GM18870 (cell line): ENCODE data around the gene HSD3B1.

Experiments used
- ATAC-seq: cut with Tn5 transposase; IDR thresholded peaks from one replicate; pipeline ENCODE4 v1.9.1; 2021; ENCODE audit warnings: moderate library complexity; ENCODE audit not compliant: unreplicated experiment

The HSD3B1 gene

DNA sequence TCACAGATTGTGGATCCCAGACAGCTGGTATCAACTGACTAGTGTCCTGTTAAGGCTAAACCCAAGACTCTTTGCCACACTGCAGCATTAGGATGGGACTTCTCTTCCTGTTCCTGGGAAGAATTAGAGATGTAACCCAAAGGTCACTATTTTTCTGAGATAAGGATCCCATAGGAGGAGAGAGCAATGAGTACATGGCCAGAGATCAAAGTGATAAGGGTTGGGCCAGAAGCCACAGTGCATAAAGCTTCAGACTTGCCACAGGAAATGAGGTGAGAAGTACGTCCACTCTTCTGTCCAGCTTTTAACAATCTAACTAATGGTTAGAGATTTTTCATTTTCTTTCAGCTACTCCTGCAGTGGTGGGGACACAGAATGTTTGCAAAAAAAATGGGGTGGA lies at the start of gene HSD3B1:
Gene HSD3B1 (plus strand): TSS at position 270 of the 400 bp plus-strand sequence. CDS start 267 bp downstream, outside the sequence.
- ATAC-seq, result no peak

DNA sequence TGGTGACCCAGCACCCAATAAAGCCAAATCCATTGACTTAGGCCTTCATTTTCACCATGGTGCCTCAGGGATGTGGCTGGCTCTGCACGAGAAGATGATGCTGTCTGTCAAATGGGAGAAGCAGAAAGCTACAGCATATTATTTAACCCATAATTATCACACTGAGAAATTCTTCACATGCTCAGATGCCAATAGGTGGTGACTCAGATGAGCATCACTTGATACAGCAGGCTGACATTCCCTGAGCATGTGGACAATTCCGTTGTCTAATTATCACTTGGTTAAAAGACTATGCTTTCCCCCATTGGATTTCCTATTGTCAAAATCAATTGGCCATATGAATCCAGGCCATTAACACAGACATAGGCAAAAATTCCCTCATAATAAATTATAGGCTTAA lies 44.0 kb upstream of the HSD3B1 start:
- ATAC-seq, result no peak

DNA sequence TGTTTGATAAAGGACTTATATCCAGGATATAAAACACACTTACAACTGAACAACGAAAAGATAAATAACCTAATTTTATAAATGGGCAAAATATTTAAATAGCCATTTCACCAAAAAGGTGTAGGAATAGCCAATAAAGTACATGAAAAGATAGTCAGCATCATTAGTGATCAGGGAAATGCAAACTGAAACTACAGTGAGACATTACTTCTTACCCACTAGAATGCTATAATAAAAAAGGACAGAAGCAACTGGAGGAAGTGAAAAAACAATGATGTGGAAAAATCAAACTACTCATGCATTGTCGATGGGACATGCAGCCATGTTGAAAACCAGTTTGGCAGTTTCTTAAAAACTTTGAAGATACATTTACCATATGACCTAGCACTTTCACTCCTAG lies 43.4 kb upstream of the HSD3B1 start:
- ATAC-seq, result no peak

DNA sequence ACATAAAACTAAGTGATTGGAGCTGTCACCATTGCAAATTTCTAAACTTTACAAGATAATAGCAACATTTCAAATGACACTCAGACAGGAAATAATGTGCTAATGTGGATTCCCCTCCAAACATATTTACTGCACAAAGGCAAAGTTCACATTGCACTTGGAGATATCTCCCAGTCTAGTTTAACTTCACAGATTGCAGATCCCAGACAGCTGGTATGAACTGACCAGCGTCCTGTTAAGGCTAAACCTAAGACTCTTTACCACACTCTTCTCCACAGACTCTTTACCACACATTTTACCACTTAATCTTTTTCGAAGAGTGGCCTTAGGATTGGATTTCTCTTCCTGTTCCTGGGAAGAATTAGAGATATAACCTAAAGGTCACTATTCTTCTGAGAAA lies 40.6 kb upstream of the HSD3B1 start:
- ATAC-seq, result no peak

DNA sequence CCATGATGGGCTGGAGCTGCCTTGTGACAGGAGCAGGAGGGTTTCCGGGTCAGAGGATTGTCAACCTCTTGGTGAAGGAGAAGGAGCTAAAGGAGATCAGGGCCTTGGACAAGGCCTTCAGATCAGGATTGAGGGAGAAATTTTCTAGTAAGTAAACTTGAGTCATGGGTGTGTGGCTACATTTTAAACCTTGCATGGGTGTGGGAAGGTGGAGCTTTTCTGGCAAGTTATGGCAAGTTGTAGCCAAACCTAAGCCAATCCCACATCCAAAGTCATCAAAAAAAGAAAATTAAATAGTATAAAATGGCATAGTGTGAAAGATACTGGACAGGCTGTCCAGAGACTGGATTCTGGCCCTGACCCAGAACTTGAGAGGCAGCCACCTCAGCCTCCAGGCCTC lies 39.8 kb upstream of the HSD3B1 start:
- no peak for ATAC-seq

DNA sequence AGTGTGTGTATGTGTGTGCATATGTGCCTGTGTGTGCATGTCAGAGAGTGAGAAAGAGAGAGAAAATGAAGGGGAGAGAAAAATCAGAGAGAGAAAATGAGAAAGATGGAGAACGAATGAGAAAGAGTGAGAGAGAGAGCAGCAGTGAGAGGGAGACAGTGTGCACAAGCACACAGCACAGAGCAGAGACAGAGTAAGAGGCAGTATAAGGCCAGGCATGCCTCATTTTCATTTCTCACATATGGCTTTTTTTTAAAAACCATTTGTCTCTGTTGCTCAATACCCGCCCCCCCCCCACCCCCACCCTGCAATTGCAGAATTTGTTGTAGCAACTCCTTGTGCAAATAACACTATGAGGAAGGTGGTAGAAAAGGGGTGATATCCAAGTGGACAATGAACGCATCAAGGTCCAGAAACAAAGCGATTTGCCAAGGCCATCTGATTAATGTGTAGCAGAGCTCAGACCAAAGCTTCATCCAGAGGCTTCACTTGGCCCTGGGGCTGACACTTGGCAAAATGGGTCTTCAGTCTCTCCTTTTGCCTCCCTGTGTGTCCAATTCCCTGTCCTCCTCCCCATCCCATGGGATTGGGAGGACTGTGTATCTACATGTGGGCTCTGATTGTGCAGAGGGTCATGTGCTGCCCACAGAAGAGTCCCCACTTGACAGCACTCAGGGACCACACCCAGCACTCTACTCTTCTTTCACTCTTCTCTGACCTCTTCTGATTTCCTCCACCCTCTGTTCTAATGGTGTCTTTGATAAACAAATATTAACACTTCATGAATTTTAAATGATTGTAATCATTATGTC lies 38.9 kb upstream of the HSD3B1 start:
- no peak for ATAC-seq

DNA sequence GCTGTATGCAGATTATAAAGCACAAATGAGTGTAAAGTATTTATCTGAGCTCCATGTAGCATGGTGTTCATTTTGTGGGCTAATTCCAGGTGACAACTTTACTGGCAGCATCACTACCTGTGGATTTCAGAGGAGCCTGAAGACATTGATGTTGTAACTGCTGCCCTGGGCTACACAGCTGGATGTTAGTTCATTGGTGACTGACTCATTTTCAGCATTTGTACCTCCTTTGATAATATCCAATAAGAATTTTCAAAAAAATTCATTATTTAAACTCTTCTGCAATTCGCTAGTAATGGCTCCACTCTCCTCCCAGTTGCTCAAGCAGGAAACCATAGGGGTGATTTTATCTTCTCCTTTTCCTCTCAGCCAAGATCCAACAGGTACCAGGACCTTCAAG lies 37.3 kb upstream of the HSD3B1 start:
- ATAC-seq, result no peak

DNA sequence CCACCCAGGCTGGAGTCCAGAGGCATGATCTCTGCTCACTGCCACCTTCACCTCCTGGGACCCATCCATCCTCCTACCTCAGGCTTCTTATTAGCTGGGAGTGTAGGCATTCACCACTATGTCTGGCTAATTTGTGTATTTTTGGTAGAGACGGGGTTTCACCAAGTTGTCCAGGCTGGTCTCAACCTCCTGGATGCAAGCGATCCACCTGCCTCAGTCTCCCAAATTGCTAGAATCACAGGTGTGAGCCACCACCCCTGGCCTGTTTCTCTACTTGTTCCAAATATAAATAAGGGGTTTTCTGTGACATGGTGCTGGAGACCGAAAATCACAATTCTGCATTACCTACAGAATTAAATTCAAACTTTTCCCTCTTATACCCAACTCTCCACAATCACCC lies 36.6 kb upstream of the HSD3B1 start:
- ATAC-seq, result no peak

DNA sequence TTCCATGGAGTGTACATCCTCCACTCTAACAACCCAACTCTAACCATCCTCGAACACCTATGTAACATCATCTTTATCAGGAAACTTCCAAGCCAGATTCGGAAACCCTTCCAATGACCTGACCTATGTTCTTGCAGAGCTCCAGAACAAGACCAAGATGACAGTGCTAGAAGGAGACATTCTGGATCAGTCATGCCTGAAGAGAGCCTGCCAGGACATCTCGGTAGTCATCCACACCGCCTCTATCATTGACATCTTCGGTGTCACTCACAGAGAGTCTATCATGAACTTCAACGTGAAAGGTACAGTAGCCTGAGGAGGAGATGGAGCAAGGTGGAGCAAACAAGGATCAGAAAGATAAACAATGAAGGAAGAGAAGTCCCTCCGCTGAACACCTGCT lies 36.1 kb upstream of the HSD3B1 start:
- ATAC-seq, result no peak

DNA sequence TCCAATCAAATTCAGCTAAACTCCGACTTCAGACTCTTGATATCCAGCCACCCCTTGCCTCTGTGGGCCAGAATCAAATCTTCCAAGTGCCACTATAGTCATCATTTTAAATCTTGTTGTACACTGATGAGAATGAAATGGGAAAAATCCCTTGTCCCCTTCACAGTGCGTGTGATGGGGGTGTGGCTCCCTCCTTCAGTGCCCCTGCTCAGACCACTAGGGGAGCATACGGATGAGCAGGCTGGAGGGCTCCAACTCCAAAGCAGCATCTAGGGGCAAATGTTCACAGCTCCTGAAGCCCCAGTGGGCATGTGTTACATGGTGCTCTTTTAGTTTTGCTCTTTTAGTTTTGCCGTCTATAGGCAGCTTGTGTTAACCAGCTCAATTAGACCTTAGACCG lies 35.4 kb upstream of the HSD3B1 start:
- ATAC-seq, result no peak

DNA sequence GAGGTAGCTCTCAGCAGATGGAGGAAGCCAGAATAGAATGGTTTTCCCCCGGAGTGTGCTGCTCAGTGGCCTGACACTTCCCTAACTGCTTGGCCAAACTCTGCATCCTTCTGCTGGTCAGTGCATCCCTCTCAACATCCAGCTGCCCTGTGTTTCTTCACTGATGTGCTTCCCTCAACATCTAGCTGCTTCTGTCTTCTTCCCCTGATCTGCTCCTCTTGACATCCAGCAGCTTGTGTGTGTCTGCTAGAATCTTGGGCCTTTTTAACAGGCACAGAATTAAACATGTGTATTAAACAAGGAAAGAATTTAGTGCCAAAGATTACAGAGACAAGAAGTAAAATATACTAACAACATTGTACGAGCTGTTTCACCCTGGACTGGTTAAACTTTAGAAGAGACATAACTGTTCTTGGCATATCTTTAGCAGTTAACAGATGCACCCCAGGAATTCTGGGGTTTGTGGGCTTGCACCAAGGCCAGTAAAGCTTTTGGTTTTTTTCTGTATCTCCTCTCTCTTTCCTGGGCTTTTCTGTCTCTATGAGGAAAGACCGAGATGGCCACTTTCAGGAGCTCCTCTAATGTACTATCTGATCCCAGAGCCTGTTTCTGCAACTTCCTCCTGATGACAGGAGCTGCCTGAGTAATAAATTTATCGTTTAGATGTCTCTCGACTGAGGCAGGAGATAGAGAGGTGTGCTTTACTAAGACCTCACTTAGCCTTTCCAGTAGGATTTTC lies 34.8 kb upstream of the HSD3B1 start:
- no peak for ATAC-seq

DNA sequence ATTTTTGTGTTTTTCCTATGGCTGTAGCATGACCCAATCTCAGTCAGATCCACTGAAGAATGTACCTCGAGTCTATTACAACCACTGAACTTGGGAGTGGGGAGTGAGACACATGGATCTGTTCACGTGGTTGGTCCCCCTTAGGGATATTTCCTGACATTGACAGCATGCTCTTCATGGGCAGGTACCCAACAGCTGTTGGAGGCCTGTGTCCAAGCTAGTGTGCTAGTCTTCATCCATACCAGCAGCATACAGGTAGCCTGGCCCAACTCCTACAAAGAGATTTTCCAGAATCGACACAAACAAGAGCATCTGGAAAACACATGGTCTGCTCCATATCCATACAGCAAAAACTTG lies 34.2 kb upstream of the HSD3B1 start:
- no peak for ATAC-seq

DNA sequence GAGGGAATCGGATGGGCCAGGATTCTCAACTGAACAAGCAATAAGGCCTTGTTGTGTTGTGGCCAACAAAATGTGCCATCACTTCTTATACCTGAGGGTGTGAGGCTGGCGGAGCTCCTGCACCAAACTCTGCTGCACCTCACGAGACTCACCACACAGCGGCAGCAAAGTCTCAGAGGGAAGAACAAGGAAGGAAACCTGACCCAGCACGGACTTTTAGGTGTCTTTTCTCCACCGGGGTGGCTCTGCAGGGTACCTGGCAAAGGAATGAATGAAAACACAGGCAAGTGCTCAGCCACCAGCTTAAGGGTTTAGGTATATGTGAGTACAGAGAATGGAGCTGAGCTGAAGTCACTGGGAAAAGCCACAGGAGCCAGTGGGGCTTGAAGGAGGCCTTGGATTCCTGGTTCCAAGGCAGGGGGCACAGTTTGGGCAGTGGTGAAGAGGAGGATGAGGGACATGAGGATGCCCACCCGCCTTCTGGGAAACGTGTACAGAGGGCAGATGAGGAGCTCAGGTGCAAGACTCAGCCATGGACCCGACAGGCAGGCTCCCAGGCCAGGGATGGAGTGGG lies 31.1 kb upstream of the HSD3B1 start:
- peak; percentile 50 for ATAC-seq

DNA sequence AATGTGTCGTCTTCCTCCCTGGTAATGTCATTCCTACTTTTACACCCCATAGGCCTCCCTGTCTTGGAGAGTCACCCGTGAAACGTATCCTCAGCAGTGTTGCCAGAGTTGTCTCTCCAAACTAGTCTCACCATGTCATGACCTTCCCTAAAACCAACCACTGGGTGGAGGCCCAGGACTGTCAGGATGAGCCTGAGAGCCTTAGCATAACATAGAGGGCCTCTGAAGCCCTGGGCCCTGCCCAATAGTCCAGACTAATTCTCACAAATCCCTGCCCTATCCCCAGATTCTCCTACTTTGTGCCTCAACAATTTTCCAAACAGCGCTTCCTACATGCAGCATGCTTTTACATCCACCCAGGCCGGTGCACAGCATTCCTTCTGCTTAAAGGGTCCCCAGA lies 29.3 kb upstream of the HSD3B1 start:
- ATAC-seq, result no peak

DNA sequence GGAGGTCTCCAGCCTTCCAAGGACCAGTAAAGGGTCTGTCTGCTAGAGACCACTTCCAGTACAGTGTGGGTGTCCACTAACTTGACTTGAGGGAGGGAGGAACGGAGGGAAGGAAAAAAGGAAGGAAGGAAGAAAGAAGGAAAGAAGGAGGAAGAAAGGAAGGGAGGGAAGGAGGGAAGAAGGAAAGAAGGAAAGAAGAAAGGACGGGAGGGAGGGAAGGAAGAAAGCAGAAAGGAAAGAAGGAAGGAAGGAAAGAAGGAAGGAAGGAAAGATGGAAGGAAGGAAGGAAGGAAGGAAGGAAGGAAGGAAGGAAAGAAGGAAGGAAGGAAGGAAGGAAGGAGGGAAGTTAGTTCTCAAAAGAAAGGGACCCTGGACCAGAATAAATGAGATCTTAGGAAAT lies 26.8 kb upstream of the HSD3B1 start:
- no peak for ATAC-seq

DNA sequence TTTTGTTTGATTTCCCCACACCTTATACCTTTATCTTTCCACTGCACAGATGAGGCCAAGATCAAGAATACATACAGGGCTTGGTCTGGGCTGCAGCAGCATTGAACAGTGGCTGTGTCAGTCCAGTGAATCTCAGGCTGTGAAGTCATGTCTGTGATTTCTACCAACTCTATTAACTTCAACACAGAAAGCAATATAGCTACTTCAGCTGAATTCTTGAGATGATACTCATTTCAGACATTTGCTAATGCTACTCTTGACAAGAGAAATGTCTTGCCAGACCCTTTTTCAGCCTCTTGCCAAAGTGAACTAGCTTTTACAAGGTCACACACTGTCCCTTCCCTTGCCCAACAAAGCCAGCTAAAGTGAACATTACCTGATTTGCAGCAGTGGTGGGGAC lies 25.1 kb upstream of the HSD3B1 start:
- ATAC-seq, result no peak

DNA sequence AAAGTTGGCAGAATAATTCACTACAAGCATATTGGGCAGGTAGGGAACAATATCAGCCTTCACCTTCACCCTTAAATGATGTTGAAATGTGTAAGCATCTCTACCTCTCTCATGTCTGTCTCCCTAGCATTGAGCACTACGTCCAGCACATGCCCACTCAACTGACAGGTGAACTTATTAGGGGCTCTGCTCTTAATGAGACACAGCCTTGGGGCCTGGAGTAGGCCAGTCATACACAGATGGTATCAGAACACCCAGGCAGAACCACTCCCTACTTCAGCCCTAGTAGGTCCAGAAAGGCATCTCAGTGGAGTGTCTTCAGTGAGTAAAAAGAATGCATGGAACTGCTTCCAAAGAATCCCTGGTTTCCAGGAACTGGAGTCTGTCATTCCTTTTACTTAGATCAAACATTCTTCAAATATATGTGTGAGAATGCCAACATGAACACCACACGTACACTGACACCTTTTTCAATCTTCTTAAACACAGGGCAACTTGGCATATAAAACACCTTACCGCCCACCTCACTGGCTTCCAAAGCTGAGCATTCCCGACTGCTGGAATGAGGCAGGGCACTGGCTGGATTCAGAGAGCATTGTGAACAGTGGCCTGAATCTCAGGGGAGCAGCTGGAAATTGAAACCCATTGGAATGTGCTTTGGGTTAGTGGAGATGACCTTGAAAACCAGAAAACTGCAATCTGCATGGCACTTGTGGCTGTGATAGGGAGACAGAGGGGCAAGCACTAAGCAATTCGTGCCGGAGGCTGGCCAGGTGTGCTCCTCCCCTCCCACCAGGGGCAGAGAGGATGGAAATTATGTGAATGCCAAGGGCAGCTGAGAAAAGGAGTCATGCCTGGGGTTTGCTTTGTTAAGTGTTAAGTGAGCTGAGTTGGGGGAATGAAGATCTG lies 24.2 kb upstream of the HSD3B1 start:
- no peak for ATAC-seq

DNA sequence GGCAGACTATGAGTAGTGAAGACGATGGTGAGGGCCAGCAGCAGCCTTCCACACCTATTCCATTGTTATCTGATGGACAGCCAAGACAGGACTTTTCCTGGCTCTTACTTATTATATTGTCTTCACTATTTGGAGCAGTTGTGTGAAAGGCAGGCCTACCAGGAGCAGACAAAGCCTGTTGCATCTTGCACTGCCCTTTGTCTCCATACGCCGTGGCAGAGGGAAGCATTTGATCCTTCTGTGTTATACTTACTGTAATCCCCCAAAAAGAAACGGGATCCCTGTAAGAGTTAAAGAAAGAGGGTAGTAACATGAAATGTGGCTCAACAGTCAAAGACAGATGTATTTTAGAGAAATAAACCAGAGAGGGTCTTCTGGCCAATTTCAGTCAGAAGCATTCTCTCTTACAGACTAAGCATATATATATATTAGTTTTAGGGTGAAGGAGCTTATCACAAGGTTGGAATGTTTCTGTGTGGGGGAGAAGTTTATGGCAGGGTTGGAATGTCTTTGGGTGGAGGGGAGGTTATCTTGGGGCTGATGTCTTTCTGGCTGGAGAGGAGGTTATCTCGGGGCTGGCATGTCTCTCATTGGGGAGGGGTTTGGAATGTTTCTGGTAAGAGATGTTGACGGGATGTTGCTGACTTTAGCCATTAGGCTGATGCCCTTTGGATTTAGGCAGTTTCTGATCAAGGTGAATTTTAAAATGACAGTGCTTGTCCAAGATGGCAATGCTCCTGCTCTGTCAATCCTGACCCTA lies 23.4 kb upstream of the HSD3B1 start:
- no peak for ATAC-seq

DNA sequence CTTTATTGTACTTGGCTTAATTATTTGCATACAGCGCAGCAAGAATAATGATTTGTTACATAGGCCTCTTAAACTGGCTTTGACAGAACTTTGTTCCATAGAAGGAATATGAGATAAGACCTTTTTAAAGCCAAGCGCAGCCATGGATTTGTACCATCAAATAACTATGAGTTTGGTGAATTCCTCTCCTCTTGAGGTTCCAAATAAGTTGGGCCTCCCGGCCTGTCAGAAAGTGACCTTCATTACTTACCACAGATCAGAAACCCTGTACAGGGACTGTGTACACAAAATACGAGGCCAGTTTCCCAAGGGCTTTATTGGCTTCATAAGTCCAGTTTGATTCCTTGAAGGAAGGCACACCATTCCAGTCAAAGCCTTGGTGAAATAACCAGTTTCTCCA lies 21.8 kb upstream of the HSD3B1 start:
- ATAC-seq, result no peak

DNA sequence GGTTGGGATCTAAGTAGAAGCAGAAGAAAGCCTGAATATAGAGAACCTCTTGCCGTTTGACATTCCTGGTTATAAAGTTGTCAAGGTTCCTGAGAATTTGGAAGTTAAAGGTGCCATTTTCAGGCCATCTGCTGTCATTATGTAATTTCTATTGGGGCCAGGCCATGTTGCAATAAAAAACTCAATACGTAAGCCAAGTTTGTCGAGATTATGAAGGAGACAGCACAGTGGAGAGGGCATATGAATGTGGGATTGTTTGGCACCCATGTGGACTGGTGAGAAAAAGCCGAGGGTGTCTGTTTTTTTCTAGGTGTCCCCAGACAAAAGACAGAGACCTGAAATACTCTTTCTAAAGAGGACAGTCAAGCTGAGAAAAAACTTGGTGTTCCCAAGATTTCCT lies 18.8 kb upstream of the HSD3B1 start:
- no peak for ATAC-seq
